Activated CD4-positive, alpha-beta memory T cell treated with anti-CD3 and anti-CD28 coated beads for 36 hours (primary cell): ENCODE measurements around the gene PAK6. TPM values are rescaled to one million over a fixed set of nuclear protein-coding genes. Genes with fewer than 3 reads are reported as not detected.

ENCODE experiments used
- CTCF ChIA-PET: fragments of 350-600 bp; sonication (Branson Sonifier 250); formaldehyde crosslinking; loops from one replicate; lab custom pipeline; 2021; ENCODE audit warnings: antibody characterized with exemption, inconsistent platforms; lab: Charles Lee
- POLR2A ChIA-PET: fragments of 350-600 bp; sonication (Branson Sonifier 250); formaldehyde crosslinking; loops from one replicate; lab custom pipeline; 2021; ENCODE audit warnings: antibody characterized with exemption; lab: Charles Lee
- DNase-seq: peaks from one replicate; pipeline ENCODE4 v3.0.0-alpha.2; 2020
- H3K27ac Mint-ChIP-seq: one replicate; pipeline ENCODE4 v1.8.0; 2021; ENCODE audit warnings: mixed read lengths
- H3K27me3 Mint-ChIP-seq: one replicate; pipeline ENCODE4 v1.8.0; 2021; ENCODE audit warnings: mixed read lengths
- H3K36me3 Mint-ChIP-seq: one replicate; pipeline ENCODE4 v1.8.0; 2021; ENCODE audit warnings: mixed read lengths
- H3K4me1 Mint-ChIP-seq: one replicate; pipeline ENCODE4 v1.8.0; 2021; ENCODE audit warnings: low read depth, mixed read lengths
- H3K4me3 Mint-ChIP-seq: one replicate; pipeline ENCODE4 v1.8.0; 2021; ENCODE audit warnings: mild to moderate bottlenecking, mixed read lengths
- H3K9me3 Mint-ChIP-seq: one replicate; pipeline ENCODE4 v1.8.0; 2021; ENCODE audit warnings: mixed read lengths
- intact Hi-C: fragments of 100-400 bp; cut with micrococcal nuclease; formaldehyde crosslinking; loops from one replicate; pipeline ENCODE4 v1.15.1; 2023
- total RNA-seq, 2 experiments: library from RNA; stranded (reverse); gene quantifications; one replicate each; pipeline ENCODE4 v1.2.3, GENCODE V29; 2021

PAK6 gene
- total RNA-seq, 2 experiments from 2014 or later: 0.69 to 0.73 TPM

DNA sequence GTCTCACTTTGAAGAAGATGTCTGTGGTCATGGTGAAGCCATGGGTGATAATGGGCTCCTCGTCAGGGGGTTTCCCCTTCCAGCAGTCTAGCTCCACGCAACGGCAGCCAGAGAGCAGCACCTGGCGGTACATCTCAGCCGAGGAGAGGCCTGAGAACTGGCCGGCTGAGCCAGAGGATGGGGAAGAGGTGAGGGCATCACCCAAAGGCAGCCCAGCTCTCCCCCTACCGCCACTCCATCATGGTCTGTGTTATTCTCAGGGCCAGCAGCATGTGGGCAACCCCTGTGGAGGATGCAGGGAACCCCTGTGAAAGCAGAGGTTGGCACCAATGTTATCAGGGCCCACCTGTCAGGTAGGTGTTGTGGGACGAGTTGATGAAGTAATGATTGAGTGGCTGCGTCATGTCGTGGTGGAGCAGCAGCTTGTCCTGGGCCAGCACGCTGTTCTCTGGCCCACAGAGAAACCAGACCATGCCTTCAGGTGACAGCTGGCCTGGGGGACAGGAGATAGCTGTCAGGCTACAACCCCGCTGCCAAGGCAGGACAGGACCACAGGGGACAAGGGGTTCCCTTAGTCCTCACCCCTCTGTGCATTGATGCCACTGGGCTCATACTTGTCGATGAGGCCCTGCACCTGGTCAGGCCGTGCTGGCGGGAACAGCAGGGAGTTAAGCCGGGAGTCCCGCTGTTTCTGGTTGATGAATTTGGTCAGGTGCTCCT lies 59.5 kb downstream of the PAK6 start:
- Mint-ChIP-seq H3K4me1 (no peaks in the 10 kb centered on the region), H3K9me3 (peaks cover 8% of the 10 kb centered on the region), H3K27ac (no peak overlapping the region), H3K27me3 (no peaks in the 10 kb centered on the region), H3K36me3 (peaks cover 36% of the 10 kb centered on the region), H3K4me3 (no peak overlapping the region)
- intact Hi-C loops: no loop called here
- DNase-seq: no peak
- ChIA-PET CTCF (interaction anchor here (0.9 to 1.5 kb wide), 3 partner anchors 10 to 23 kb away, joined by 3 to 4 read pairs (median 4); no protein-coding TSS in a partner anchor), POLR2A (interaction anchor here (1.1 kb wide), 1 partner anchor 11 kb away, joined by 3 read pairs; no protein-coding TSS in a partner anchor)

DNA sequence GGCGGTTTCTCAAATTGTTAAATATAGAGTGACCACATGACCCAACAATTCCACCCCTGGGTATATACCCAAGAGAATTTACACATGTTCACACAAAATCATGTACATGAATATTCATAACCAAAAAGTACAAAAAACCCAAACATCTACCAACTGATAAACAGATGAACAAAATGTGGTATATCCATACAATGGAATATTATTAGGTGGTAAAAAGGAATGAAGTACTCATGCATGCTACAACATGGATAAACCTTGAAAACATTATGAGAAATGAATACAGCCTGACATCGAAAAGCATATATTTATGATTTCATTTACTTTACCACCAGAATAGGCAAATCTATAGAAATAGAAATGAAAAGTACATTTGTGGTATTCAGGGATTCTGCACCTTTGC lies 61.5 kb downstream of the PAK6 start:
- H3K27me3 Mint-ChIP-seq: no peaks in the 10 kb centered on the region
- H3K4me3 Mint-ChIP-seq: no peak overlapping the region
- H3K4me1 Mint-ChIP-seq: no peaks in the 10 kb centered on the region
- POLR2A ChIA-PET: no interaction called here
- peaks cover 8% of the 10 kb centered on the region for H3K9me3 Mint-ChIP-seq
- peaks cover 38% of the 10 kb centered on the region for H3K36me3 Mint-ChIP-seq
- intact Hi-C loops: loop anchor here (10.0 kb wide), 1 partner anchor 516 kb away; the partner anchor contains the start of gene FSIP1
- no peak for DNase-seq
- H3K27ac Mint-ChIP-seq: no peak overlapping the region
- CTCF ChIA-PET: interaction anchor here (0.6 to 23.9 kb wide), 4 partner anchors 10 to 301 kb away, joined by 3 to 500 read pairs (median 8); no protein-coding TSS in a partner anchor

DNA sequence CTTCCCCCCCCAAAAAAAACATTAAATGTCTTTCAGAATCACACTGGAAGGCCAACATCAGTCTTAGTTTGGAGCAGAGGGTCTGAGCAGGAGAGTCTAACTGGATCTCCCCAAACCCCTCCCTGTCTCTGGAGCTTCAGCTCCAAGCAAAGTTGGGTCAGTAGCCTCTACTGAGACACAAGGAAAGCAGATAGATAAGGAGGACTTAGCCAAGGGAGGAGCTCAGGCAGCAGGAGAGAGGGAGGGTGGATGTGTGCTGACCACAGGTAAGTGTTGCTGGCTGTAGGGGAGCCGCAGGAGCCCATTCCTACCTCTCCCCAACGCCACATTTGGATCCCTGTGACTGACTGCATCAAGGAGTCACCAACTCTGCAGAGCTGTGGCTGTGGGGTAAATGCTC lies 61.9 kb downstream of the PAK6 start:
- Mint-ChIP-seq H3K4me3 (no peak overlapping the region), H3K9me3 (peaks cover 8% of the 10 kb centered on the region), H3K4me1 (peaks cover 2% of the 10 kb centered on the region), H3K27me3 (no peaks in the 10 kb centered on the region), H3K27ac (no peak overlapping the region), H3K36me3 (peaks cover 38% of the 10 kb centered on the region)
- intact Hi-C loops: loop anchor here (10.0 kb wide), 1 partner anchor 516 kb away; the partner anchor contains the start of gene FSIP1
- POLR2A ChIA-PET: no interaction called here
- DNase-seq: no peak
- CTCF ChIA-PET: interaction anchor here (0.6 to 23.9 kb wide), 5 partner anchors 9 to 302 kb away, joined by 3 to 500 read pairs (median 4); no protein-coding TSS in a partner anchor

DNA sequence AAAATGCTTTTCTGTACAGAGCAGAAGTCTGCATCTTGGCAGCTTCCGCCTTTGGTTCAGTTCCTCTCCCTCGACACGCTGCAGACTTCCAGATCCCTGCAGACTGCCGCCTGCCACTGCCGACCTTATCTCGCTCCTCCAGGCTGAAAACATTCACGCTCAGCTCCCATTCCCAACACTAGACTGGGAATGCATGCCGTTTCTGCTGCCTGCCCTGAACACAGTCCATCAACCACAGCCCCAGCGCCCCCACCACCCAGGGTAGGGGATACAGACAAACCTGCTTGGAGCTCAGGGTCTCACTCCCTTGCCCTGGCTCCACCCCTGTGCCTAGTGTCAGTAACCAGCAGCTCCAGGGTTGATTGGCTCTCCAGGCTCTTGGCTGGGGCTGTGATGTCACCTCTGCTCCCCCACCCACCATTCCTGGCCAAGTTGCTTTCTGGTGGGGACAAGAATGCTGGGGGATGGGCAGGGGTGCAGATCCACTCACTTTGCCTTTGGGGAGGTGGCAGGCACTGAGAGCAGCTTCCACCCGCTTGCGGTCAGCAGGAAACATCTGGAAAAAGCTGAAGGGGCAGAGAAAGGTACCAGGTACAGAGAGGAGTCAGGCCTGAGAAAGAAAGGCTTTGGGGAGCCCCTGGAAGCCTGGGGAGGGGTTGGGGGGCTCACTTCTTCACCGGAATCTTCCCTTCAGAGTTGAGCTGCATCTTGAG lies 62.8 kb downstream of the PAK6 start:
- Mint-ChIP-seq H3K36me3 (peaks cover 38% of the 10 kb centered on the region), H3K4me3 (no peak overlapping the region), H3K27me3 (no peaks in the 10 kb centered on the region), H3K9me3 (peaks cover 8% of the 10 kb centered on the region), H3K4me1 (peaks cover 10% of the 10 kb centered on the region), H3K27ac (no peak overlapping the region)
- ChIA-PET POLR2A (no interaction called here), CTCF (interaction anchor here (0.7 to 23.9 kb wide), 4 partner anchors 8 to 36 kb away, joined by 3 to 500 read pairs (median 8); no protein-coding TSS in a partner anchor)
- intact Hi-C loops: loop anchor here (10.0 kb wide), 1 partner anchor 517 kb away; the partner anchor contains the start of gene FSIP1
- no peak for DNase-seq

DNA sequence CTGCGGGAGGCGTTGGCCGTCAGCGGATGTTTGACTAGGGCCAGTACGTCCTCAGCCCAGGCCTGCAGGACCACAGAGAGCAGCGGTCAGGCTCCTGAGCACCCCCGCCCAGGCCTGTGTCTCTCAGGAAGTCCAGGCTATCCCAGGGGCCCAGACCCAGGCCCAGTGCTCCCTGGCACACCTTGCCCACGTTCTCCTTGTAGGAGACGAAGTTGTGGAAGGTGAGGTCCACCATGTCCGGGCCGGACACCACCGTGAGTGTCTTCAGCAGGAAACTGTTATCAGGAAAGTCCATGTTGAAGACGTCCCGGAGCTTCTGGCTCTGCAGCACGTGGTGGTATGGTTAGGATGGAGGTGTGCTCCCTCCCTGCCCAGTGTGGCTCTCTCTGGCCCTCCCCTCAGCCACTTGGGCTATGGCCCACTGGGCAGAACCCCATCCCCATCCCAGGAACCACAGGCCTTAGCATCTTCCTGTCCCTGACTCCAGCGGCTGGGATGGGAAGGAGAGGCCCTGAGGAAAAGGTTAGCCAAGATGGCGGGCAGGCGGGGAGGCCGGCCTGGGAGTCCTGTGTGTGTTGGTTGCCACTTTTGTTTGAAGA lies 63.5 kb downstream of the PAK6 start:
- ChIA-PET POLR2A (no interaction called here), CTCF (interaction anchor here (2.6 to 23.9 kb wide), 2 partner anchors 8 to 26 kb away, joined by 11 to 500 read pairs; no protein-coding TSS in a partner anchor)
- H3K27me3 Mint-ChIP-seq: no peaks in the 10 kb centered on the region
- no peak overlapping the region for H3K27ac Mint-ChIP-seq
- H3K4me1 Mint-ChIP-seq: peaks cover 11% of the 10 kb centered on the region
- H3K4me3 Mint-ChIP-seq: no peak overlapping the region
- intact Hi-C loops: loop anchor here (10.0 kb wide), 1 partner anchor 518 kb away; the partner anchor contains the start of gene FSIP1
- peaks cover 37% of the 10 kb centered on the region for H3K36me3 Mint-ChIP-seq
- peaks cover 8% of the 10 kb centered on the region for H3K9me3 Mint-ChIP-seq
- no peak for DNase-seq

DNA sequence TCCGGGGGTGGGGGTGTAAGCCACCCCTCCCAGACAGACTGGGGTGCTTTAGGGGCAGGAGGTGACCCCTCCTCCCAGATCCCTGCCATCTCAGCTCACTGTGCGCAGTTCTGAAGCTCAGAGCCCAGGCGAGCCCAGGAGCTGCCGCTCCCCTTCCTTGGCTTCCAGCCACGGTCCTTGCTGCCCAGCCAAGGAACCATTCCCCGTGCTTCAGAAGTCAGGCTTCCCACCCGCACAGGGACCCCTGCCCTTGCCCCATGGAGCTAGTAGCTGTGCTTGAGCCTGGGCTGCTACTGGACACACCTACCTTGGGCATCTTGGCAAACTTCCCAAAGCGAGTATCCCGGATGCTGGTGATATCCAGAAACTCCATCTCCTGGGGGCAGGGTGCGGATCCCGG lies 64.1 kb downstream of the PAK6 start:
- ChIA-PET POLR2A (no interaction called here), CTCF (interaction anchor here (1.4 to 23.9 kb wide), 2 partner anchors 20 to 27 kb away, joined by 4 to 500 read pairs; partner anchors contain the start of gene INAFM2)
- Mint-ChIP-seq H3K27me3 (no peaks in the 10 kb centered on the region), H3K4me3 (no peak overlapping the region), H3K27ac (no peak overlapping the region), H3K36me3 (peaks cover 37% of the 10 kb centered on the region), H3K4me1 (peaks cover 11% of the 10 kb centered on the region), H3K9me3 (peaks cover 8% of the 10 kb centered on the region)
- intact Hi-C loops: loop anchor here (10.0 kb wide), 1 partner anchor 518 kb away; the partner anchor contains the start of gene FSIP1
- no peak for DNase-seq

DNA sequence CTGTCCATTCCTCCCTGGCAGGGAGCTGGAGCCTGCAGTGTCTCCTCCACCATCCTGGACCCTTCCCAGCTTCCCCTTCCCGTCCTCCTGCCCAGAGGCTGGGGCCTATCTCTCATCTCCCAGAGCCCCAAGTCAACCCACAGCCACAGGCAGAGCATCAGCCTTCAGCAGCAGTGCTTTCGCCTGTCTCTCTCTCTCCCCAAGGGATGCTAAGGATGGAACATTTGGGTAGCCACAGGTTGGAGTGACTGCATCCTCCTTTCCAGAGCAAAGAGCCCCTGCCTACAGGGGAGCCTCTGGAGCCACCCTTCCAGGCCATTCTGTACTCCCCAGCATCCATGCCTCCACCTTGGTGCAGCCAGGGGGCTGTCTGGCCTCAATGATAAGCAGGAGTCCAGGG lies 64.7 kb downstream of the PAK6 start:
- Mint-ChIP-seq H3K36me3 (peaks cover 37% of the 10 kb centered on the region), H3K27me3 (no peaks in the 10 kb centered on the region), H3K9me3 (peaks cover 8% of the 10 kb centered on the region), H3K27ac (no peak overlapping the region), H3K4me1 (peaks cover 13% of the 10 kb centered on the region), H3K4me3 (no peak overlapping the region)
- CTCF ChIA-PET: interaction anchor here (1.4 to 23.9 kb wide), 2 partner anchors 20 to 27 kb away, joined by 4 to 500 read pairs; partner anchors contain the start of gene INAFM2
- intact Hi-C loops: loop anchor here (10.0 kb wide), 1 partner anchor 519 kb away; the partner anchor contains the start of gene FSIP1
- DNase-seq: no peak
- POLR2A ChIA-PET: no interaction called here

DNA sequence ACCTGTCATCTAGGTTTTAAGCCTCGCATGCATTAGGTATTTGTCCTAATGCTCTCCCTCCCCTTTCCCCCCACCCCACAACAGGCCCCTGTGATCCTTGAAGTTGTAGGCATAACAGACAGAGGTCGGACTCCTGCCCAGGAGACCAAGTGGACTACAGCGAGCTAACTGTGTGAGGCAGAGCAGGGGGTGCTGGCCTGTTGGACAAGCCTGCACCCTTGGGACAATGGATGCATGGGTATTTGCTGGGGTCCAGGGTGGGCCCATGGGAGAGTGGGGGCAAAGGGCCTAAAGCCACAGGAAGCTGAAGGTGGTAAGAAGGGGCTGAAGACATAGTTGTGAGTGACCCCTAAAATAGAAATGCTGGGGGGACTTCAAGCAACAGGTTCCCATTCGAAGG lies 66.4 kb downstream of the PAK6 start:
- Mint-ChIP-seq H3K4me3 (no peak overlapping the region), H3K27me3 (no peaks in the 10 kb centered on the region), H3K27ac (no peak overlapping the region), H3K9me3 (peaks cover 5% of the 10 kb centered on the region), H3K4me1 (peaks cover 29% of the 10 kb centered on the region), H3K36me3 (peaks cover 23% of the 10 kb centered on the region)
- DNase-seq: no peak
- CTCF ChIA-PET: interaction anchor here (1.0 to 23.9 kb wide), 4 partner anchors 13 to 39 kb away, joined by 3 to 500 read pairs (median 54); partner anchors contain the start of gene CCDC9B
- POLR2A ChIA-PET: interaction anchor here (1.0 kb wide), 1 partner anchor 10 kb away, joined by 3 read pairs; no protein-coding TSS in a partner anchor
- intact Hi-C loops: loop anchor here (10.0 kb wide), 1 partner anchor 520 kb away; the partner anchor contains the start of gene FSIP1

DNA sequence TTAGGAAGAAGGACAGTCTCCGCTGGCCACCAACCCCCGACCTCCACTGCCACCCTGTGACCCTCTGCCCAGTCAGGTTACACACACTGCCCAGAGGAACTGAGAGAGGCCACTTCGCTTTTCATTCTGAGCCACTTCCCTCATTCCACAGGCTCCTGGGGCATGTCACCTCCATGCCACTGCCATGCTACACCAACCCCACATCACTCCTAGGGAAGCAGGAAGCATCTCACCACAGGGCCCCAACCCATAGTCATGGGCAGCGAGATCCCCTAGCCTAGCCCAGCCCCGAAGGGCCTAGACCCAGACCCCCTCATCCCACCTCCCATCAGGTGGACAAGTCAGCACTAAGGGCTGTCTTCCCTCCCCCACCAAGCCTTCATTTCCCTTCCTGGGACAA lies 67.5 kb downstream of the PAK6 start:
- H3K27ac Mint-ChIP-seq: peak overlapping the region; percentile 97
- peak overlapping the region; percentile 96 for H3K4me3 Mint-ChIP-seq
- no peaks in the 10 kb centered on the region for H3K9me3 Mint-ChIP-seq
- CTCF ChIA-PET: interaction anchor here (0.9 to 23.9 kb wide), 13 partner anchors 13 to 261 kb away, joined by 3 to 500 read pairs (median 12); partner anchors contain the start of genes ANKRD63, BMF, CCDC9B and INAFM2
- intact Hi-C loops: loop anchor here (10.0 kb wide), 1 partner anchor 522 kb away; the partner anchor contains the start of gene FSIP1
- H3K4me1 Mint-ChIP-seq: peaks cover 29% of the 10 kb centered on the region
- H3K36me3 Mint-ChIP-seq: peaks cover 15% of the 10 kb centered on the region
- no peak for DNase-seq
- POLR2A ChIA-PET: interaction anchor here (0.5 to 2.6 kb wide), 4 partner anchors 16 to 1761 kb away, joined by 3 to 13 read pairs (median 4); partner anchors contain the start of gene INAFM2
- no peaks in the 10 kb centered on the region for H3K27me3 Mint-ChIP-seq

DNA sequence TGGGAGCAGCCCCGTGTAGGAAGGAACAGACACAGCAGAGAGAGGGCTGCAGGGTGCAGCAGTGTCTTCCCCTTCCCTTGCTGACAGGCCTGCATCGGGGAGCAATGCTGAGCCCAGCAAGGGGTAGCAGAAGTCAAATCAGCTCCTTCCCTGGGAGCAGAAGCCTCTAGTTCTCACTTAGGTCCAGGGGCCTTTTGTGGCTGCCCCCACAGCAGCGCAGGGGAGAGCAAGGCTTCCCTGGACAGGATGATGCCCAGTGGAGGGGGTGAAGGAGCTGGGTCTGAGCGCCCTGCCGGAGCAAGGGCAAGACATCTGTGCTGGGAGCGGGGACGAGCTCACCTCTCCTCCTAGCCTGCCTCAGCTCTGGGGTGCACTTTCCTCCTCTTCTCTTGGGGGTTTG lies 68.0 kb downstream of the PAK6 start:
- CTCF ChIA-PET: interaction anchor here (0.6 to 23.9 kb wide), 21 partner anchors 12 to 261 kb away, joined by 3 to 500 read pairs (median 8); partner anchors contain the start of genes ANKRD63, BMF, CCDC9B and INAFM2
- POLR2A ChIA-PET: interaction anchor here (0.5 to 2.6 kb wide), 8 partner anchors 16 to 1761 kb away, joined by 3 to 13 read pairs (median 4); partner anchors contain the start of genes BAHD1 and INAFM2
- H3K4me1 Mint-ChIP-seq: peaks cover 29% of the 10 kb centered on the region
- H3K9me3 Mint-ChIP-seq: no peaks in the 10 kb centered on the region
- peak overlapping the region; percentile 96 for H3K4me3 Mint-ChIP-seq
- H3K27me3 Mint-ChIP-seq: no peaks in the 10 kb centered on the region
- H3K36me3 Mint-ChIP-seq: peaks cover 9% of the 10 kb centered on the region
- peak overlapping the region; percentile 97 for H3K27ac Mint-ChIP-seq
- intact Hi-C loops: loop anchor here (10.0 kb wide), 1 partner anchor 522 kb away; the partner anchor contains the start of gene FSIP1
- DNase-seq: peak; percentile 22
